Tibial nerve (tissue), 4 donors: ENCODE measurements around the gene TSG101. TPM values are rescaled to one million over a fixed set of nuclear protein-coding genes. Genes with fewer than 3 reads are reported as not detected.

Experiments
- DNase-seq, 2 donors: peaks; one replicate each; pipeline ENCODE4 v3.0.0-alpha.2; 2019; ENCODE audit warnings: low spot score in 2 of 2
- H3K27ac ChIP-seq, 4 donors: fragments of 200-600 bp; sonication (generic) in 3 of 4; one replicate each; pipeline ENCODE4 v1.5.1; 2017 to 2019; ENCODE audit warnings: mild to moderate bottlenecking in 1 of 4
- H3K27me3 ChIP-seq, 2 donors: fragments of 200-600 bp; sonication (generic) in 1 of 2; one replicate each; pipeline versions ENCODE4 v1.5.1 to v1.6.0; 2017 to 2019
- H3K36me3 ChIP-seq, 3 donors: fragments of 200-600 bp; sonication (generic); one replicate each; pipeline ENCODE4 v1.5.1; 2018 to 2019
- H3K4me1 ChIP-seq, 4 donors: fragments of 200-600 bp; sonication (generic) in 3 of 4; one replicate each; pipeline ENCODE4 v1.5.1; 2017 to 2019
- H3K4me3 ChIP-seq, 4 donors: fragments of 200-600 bp; sonication (generic) in 3 of 4; one replicate each; pipeline ENCODE4 v1.5.1; 2017 to 2019; ENCODE audit warnings: mild to moderate bottlenecking in 1 of 4, moderate library complexity in 1 of 4
- H3K9me3 ChIP-seq, 4 donors: fragments of 200-600 bp; sonication (generic) in 3 of 4; one replicate each; pipeline ENCODE4 v1.5.1; 2017 to 2019
- EP300 ChIP-seq, 2 donors: sonication (generic); formaldehyde crosslinking; IDR thresholded peaks; one replicate each; pipeline ENCODE4 v1.6.1; 2017; ENCODE audit warnings: antibody characterized with exemption in 2 of 2, mild to moderate bottlenecking in 1 of 2
- POLR2A ChIP-seq, 2 donors: fragments of 450-650 bp; IDR thresholded peaks; one replicate each; pipeline ENCODE4 v1.6.1; 2017; ENCODE audit warnings: antibody characterized with exemption in 2 of 2, mild to moderate bottlenecking in 2 of 2, moderate library complexity in 2 of 2
- WGBS, 2 donors: methylation state at CpG; one replicate each; pipeline ENCODE4 v1.1.5; 2018; 5-methylcytosine and 5-hydroxymethylcytosine counted together
- total RNA-seq, 4 donors: library from RNA; depleted of rRNA; stranded (reverse); fragments of >200 nt; gene quantifications; one replicate each; pipeline ENCODE4 v1.1.0, GENCODE V29; 2016
- TF ChIP-seq, protein P1 (sequence below), 5 experiments: fragments of 200-600 bp in 3 of 5; fragments of 450-650 bp in 2 of 5; sonication (generic) in 3 of 5; IDR thresholded peaks; one replicate each; pipeline ENCODE4 v1.5.1; 2016 to 2019; ENCODE audit warnings: antibody characterized with exemption in 5 of 5, mild to moderate bottlenecking in 3 of 5, moderate library complexity in 2 of 5

TSG101 gene
- total RNA-seq, 4 donors from 2014 or later: 83.3 to 104 (median 99.1) TPM

DNA sequence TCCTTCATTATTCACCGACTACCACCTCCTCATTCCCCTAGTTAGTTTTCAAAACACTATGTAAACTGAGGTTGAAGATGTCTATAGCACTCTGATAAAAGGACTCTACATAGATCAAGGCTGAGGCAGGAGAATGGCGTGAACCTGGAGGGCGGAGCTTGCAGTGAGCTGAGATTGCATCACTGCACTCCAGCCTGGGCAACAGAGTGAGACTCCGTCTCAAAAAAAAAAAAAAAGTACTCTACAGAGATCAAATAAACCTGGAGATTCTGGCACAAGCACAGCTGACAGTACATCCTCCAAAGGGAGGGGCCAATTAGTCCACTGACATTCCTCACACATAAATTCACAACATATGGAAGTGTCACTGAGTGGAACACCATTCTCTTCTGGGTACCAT, 31.0 kb downstream of the TSG101 start:
- H3K27ac ChIP-seq: no peak overlapping the region
- no peaks in the 10 kb centered on the region for H3K4me1 ChIP-seq
- no peak overlapping the region for H3K4me3 ChIP-seq
- peaks cover 0 to 75% (median 2%) of the 10 kb centered on the region in 3 donors for H3K36me3 ChIP-seq
- TF ChIP-seq EP300 (IDR thresholded peaks at IDR 0.05) (no peak), POLR2A (IDR thresholded peaks at IDR 0.05) (no peak)
- TF ChIP-seq, protein P1, sequence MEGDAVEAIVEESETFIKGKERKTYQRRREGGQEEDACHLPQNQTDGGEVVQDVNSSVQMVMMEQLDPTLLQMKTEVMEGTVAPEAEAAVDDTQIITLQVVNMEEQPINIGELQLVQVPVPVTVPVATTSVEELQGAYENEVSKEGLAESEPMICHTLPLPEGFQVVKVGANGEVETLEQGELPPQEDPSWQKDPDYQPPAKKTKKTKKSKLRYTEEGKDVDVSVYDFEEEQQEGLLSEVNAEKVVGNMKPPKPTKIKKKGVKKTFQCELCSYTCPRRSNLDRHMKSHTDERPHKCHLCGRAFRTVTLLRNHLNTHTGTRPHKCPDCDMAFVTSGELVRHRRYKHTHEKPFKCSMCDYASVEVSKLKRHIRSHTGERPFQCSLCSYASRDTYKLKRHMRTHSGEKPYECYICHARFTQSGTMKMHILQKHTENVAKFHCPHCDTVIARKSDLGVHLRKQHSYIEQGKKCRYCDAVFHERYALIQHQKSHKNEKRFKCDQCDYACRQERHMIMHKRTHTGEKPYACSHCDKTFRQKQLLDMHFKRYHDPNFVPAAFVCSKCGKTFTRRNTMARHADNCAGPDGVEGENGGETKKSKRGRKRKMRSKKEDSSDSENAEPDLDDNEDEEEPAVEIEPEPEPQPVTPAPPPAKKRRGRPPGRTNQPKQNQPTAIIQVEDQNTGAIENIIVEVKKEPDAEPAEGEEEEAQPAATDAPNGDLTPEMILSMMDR (IDR thresholded peaks at IDR 0.05): no peak
- 90 to 91% methylated on average over 4 of the region's 4 CpGs for WGBS, 2 donors
- H3K27me3 ChIP-seq: no peaks in the 10 kb centered on the region
- no peaks in the 10 kb centered on the region for H3K9me3 ChIP-seq
- DNase-seq: no peak

DNA sequence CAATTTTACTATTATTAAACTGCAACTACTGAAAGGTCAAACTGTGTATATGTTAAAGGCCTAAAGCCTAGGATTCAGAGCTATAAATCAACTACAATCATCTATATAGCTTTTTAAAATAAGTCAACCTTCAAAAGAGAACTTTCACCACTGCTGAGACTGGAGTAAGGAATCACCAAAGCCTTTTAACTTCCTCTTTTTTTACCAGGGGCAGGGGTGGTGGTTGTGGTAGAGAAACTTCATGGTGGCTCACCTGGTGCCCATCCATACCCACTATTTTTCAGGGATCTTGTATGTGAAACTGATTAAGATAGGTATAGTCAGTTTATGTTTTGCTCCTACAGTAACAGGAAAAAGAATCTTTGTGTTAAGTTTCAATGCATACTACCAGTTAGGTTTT, 31.5 kb downstream of the TSG101 start:
- Histone ChIP-seq H3K4me3 (no peak overlapping the region), H3K27ac (no peak overlapping the region), H3K9me3 (no peaks in the 10 kb centered on the region), H3K36me3 (peaks cover 0 to 75% (median 2%) of the 10 kb centered on the region in 3 donors), H3K4me1 (no peaks in the 10 kb centered on the region), H3K27me3 (no peaks in the 10 kb centered on the region)
- no peak for DNase-seq
- TF ChIP-seq EP300 (IDR thresholded peaks at IDR 0.05) (no peak), POLR2A (IDR thresholded peaks at IDR 0.05) (no peak)
- TF ChIP-seq, protein P1 (IDR thresholded peaks at IDR 0.05): no peak

DNA sequence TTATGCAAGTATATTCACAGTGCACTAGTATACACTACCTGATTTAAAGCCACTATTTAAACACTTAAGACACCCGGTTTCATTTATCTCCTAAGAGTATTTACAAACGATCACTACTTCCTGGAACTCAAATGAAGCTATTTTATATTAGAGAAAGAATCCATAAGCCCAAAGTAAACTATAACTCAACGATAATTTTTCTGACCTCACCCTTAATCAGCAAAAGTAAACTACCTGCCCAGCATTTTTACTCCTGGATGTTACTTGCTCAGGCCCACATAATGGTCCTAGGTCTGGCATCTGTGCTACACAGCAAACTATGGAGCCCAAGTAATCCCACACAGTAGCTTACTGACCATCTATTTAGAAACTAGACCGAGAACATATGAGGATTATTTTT, 33.4 kb downstream of the TSG101 start:
- 85 to 88% methylated on average over 4 of the region's 4 CpGs for WGBS, 2 donors
- Histone ChIP-seq H3K36me3 (peaks cover 0 to 68% (median 2%) of the 10 kb centered on the region in 3 donors), H3K4me1 (no peaks in the 10 kb centered on the region), H3K27ac (no peak overlapping the region), H3K9me3 (no peaks in the 10 kb centered on the region), H3K4me3 (no peak overlapping the region), H3K27me3 (no peaks in the 10 kb centered on the region)
- no peak for DNase-seq
- TF ChIP-seq, protein P1 (IDR thresholded peaks at IDR 0.05): no peak
- TF ChIP-seq POLR2A (IDR thresholded peaks at IDR 0.05): no peak
- no peak for TF ChIP-seq EP300 (IDR thresholded peaks at IDR 0.05)

DNA sequence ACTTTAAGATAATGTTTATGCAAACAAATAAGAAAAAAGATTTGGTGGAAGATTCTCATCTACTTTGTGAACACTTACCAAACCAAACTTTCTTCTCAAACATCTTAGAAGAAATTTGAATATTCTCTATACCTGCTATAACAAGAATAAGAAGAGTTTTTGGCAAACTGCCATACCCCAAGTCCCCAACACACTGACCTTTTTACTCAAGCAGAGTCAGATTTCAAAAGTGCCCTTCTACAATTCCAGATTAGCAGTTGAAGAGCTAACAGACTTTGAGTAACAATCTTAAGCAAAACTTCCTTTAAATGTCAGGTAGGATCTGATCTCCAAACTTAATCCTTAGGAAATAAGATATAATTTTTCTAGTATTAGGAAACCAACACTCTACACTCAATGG, 33.9 kb downstream of the TSG101 start:
- Histone ChIP-seq H3K27ac (no peak overlapping the region), H3K4me3 (no peak overlapping the region), H3K4me1 (no peaks in the 10 kb centered on the region), H3K9me3 (no peaks in the 10 kb centered on the region), H3K36me3 (peaks cover 0 to 67% (median 2%) of the 10 kb centered on the region in 3 donors), H3K27me3 (no peaks in the 10 kb centered on the region)
- TF ChIP-seq POLR2A (IDR thresholded peaks at IDR 0.05): no peak
- TF ChIP-seq, protein P1 (IDR thresholded peaks at IDR 0.05): no peak
- no peak for DNase-seq

DNA sequence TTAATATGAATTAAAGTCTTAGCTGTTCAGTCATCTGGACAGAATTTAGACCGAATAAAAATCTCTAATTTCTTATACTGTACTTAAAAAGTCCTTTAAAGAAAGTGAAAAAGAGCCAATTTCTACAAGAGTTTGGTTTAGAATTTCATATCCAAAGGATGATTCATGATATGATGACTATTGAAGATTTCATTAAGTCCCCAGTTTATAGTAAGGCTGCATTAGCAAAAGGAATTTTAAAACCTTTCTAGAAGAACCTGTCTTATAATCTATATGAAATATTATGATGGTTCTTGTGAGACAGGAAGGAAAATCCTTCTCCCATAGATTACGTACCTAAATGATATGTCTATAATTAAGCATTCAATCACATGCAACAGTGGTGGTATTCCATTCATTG, 34.8 kb downstream of the TSG101 start:
- WGBS, 2 donors: 94% methylated on average over 2 of the region's 2 CpGs
- Histone ChIP-seq H3K4me3 (no peak overlapping the region), H3K9me3 (no peaks in the 10 kb centered on the region), H3K27me3 (no peaks in the 10 kb centered on the region), H3K4me1 (no peaks in the 10 kb centered on the region), H3K27ac (no peak overlapping the region), H3K36me3 (peaks cover 0 to 64% (median 2%) of the 10 kb centered on the region in 3 donors)
- DNase-seq: no peak
- TF ChIP-seq, protein P1 (IDR thresholded peaks at IDR 0.05): no peak
- TF ChIP-seq EP300 (IDR thresholded peaks at IDR 0.05): no peak
- no peak for TF ChIP-seq POLR2A (IDR thresholded peaks at IDR 0.05)
